K562 (cell line): ENCODE results near the gene KIAA1614. TPM values are rescaled to one million over a fixed set of nuclear protein-coding genes. Genes with fewer than 3 reads are reported as not detected.

Experiments
- ATAC-seq: fragments of 200-7000 bp; cut with Tn5 transposase; 3 replicates; pipeline ENCODE4 v1.9.1; 2020; ENCODE audit warnings: moderate library complexity
- BruUV-seq: library from RNA; stranded (reverse); fragments of 400-500 nt; replicated peaks from 2 replicates; lab custom pipeline; 2021; lab: Mats Ljungman, UMichigan
- CTCF ChIA-PET: fragments of 300-600 bp; formaldehyde crosslinking; extraction: SDS; loops from one replicate; lab custom pipeline; 2021; ENCODE audit warnings: low intra/inter-chr PET ratio; lab: Yijun Ruan, JAX
- POLR2A ChIA-PET: fragments of 300-600, 350-650 bp; sonication (Branson Sonifier 250); formaldehyde crosslinking; extraction: SDS; loops from one replicate; lab custom pipeline; 2021; ENCODE audit warnings: antibody characterized with exemption, inconsistent platforms; lab: Yijun Ruan, JAX
- DNase-seq, 4 experiments: peaks; one replicate each; pipeline versions ENCODE4 v3.0.0 to v3.0.0-alpha.2; 2011 to 2018; ENCODE audit warnings: low spot score in 3 of 4, mixed read lengths in 3 of 4; ENCODE audit errors: extremely low read depth in 1 of 4
- FAIRE-seq: peaks from 2 replicates; lab custom pipeline; 2011; peaks lifted over from hg19 to GRCh38; lab: Jason Lieb, UNC
- H2AFZ ChIP-seq: 2 replicates; pipeline ENCODE4 v1.6.0; 2011; ENCODE audit warnings: low read depth, low read length, control low read depth, inconsistent platforms
- H3K27ac ChIP-seq: fragments of 200-600 bp; 3 replicates; pipeline ENCODE4 v1.8.0; 2011; ENCODE audit warnings: low read depth, mild to moderate bottlenecking, control low read depth, inconsistent platforms, low read length, moderate library complexity, mixed read lengths; ENCODE audit errors: extremely low read depth
- H3K27me3 ChIP-seq, 2 experiments: fragments of 300-600 bp in 1 of 2; 2 replicates in 1 of 2; 3 replicates in 1 of 2; pipeline versions ENCODE4 v1.6.0 to v1.8.0; 2011; ENCODE audit warnings: inconsistent platforms in 2 of 2, low read length in 2 of 2, mild to moderate bottlenecking in 1 of 2, mixed read lengths in 1 of 2, moderate library complexity in 1 of 2; ENCODE audit not compliant: control insufficient read depth in 2 of 2, insufficient read depth in 2 of 2
- H3K36me3 ChIP-seq: fragments of 300-600 bp; 3 replicates; pipeline ENCODE4 v1.8.0; 2011; ENCODE audit warnings: mild to moderate bottlenecking, low read length, inconsistent platforms; ENCODE audit not compliant: control insufficient read depth, insufficient read depth
- H3K4me1 ChIP-seq, 2 experiments: fragments of 200-600 bp in 1 of 2; replicated peaks in 1 of 2; 2 replicates in 1 of 2; 3 replicates in 1 of 2; pipeline versions ENCODE4 v1.5.1 to v1.8.0; 2011; ENCODE audit warnings: inconsistent platforms in 2 of 2, low read length in 2 of 2, mild to moderate bottlenecking in 1 of 2, mixed read lengths in 1 of 2, moderate library complexity in 1 of 2; ENCODE audit not compliant: control insufficient read depth in 2 of 2, insufficient read depth in 2 of 2
- H3K4me2 ChIP-seq: 2 replicates; pipeline ENCODE4 v1.6.1; 2011; ENCODE audit warnings: low read length, control low read depth, inconsistent platforms, mixed read lengths; ENCODE audit not compliant: insufficient read depth
- H3K4me3 ChIP-seq: fragments of 200-600 bp; sonication (generic), shearing (Covaris generic); 2 replicates; pipeline ENCODE4 v1.5.1; 2016; ENCODE audit warnings: control low read depth, inconsistent platforms
- H3K79me2 ChIP-seq: fragments of 200-600 bp; 3 replicates; pipeline ENCODE4 v1.8.0; 2011; ENCODE audit warnings: low read length, inconsistent platforms; ENCODE audit not compliant: control insufficient read depth, insufficient read depth
- H3K9ac ChIP-seq, 2 experiments: 2 replicates each; pipeline versions ENCODE4 v1.6.0 to v1.6.1; 2011; ENCODE audit warnings: low read depth in 2 of 2, low read length in 2 of 2, control low read depth in 1 of 2, inconsistent platforms in 1 of 2, mild to moderate bottlenecking in 1 of 2, mixed read lengths in 1 of 2; ENCODE audit not compliant: insufficient read depth in 1 of 2
- H3K9me1 ChIP-seq: one replicate; pipeline ENCODE4 v1.6.0; 2011; ENCODE audit warnings: inconsistent platforms, mild to moderate bottlenecking, low read length, moderate library complexity; ENCODE audit not compliant: control insufficient read depth, insufficient read depth
- H3K9me3 ChIP-seq: replicated peaks from 2 replicates; pipeline ENCODE4 v1.5.1; 2011; ENCODE audit warnings: low read depth, low read length, inconsistent platforms; ENCODE audit not compliant: control insufficient read depth, insufficient read depth
- H4K20me1 ChIP-seq: replicated peaks from 2 replicates; pipeline ENCODE4 v1.6.1; 2011; ENCODE audit warnings: low read length, inconsistent platforms, mixed read lengths; ENCODE audit not compliant: control insufficient read depth, insufficient read depth
- ZNF77 ChIP-seq: fragments of 250-450 bp; sonication (Bioruptor Pico); IDR thresholded peaks from 2 replicates; pipeline ENCODE4 v1.5.0; 2020
- WGBS: fragments of 100-300 bp; shearing (Covaris generic); methylation state at CpG from one replicate; pipeline ENCODE4 v1.1.6; 2016; ENCODE audit warnings: low coverage, mixed read lengths; ENCODE audit not compliant: insufficient coverage; ENCODE audit errors: missing lambda C conversion rate; 5-methylcytosine and 5-hydroxymethylcytosine counted together
- in situ Hi-C: fragments of 300-500 bp; cut with MboI; formaldehyde crosslinking; loops from 4 replicates; pipeline ENCODE4 v1.15.0; 2018; ENCODE audit warnings: inconsistent platforms, mixed read lengths
- intact Hi-C: fragments of 100-400 bp; cut with micrococcal nuclease; formaldehyde crosslinking; loops from 2 replicates; pipeline ENCODE4 v1.14.2; 2022
- polyA plus RNA-seq, 8 experiments: library from polyadenylated mRNA; depleted of rRNA in 4 of 8; stranded (reverse) in 5 of 8; unstranded in 3 of 8; fragments of >200 nt; fragmentation: Nextera tagmentation in 2 of 8; fragmentation: Illumina TruSeq in 1 of 8; extraction: Ambion mirVana in 2 of 8; extraction: Trizol in 1 of 8; gene quantifications; 2 replicates each; pipeline versions ENCODE4 v1.2.1 to v1.2.3, GENCODE V29; 2011 to 2014; ENCODE audit warnings: inconsistent platforms in 1 of 8, missing spikeins in 1 of 8
- total RNA-seq, 7 experiments: library from RNA; depleted of rRNA in 6 of 7; stranded (reverse); fragments of >200 nt in 6 of 7; fragmentation: Illumina TruSeq in 2 of 7; extraction: Trizol in 2 of 7; gene quantifications; 2 replicates each; pipeline versions ENCODE4 v1.2.1 to v1.2.3, GENCODE V29; 2011 to 2021; ENCODE audit warnings: low replicate concordance in 1 of 7
- TF ChIP-seq, protein P1 (sequence below), 3 experiments: IDR thresholded peaks in 2 of 3; conservative IDR thresholded peaks in 1 of 3; 2 replicates each; pipeline ENCODE4 v1.5.1; 2011 to 2012; ENCODE audit warnings: low read length in 3 of 3, mild to moderate bottlenecking in 3 of 3, control low read depth in 2 of 3, improper control_type of control experiment in 1 of 3, inconsistent platforms in 1 of 3, low read depth in 1 of 3, mixed read lengths in 1 of 3, moderate library complexity in 1 of 3; ENCODE audit not compliant: insufficient read depth in 2 of 3

Gene KIAA1614
- total and polyA plus RNA-seq, 9 of the 15 experiments (the other 6 are each of a cell fraction or from before 2014, with no cell fraction given) = 0.01 to 1.1 (median 0.15) TPM; not detected in 1

DNA sequence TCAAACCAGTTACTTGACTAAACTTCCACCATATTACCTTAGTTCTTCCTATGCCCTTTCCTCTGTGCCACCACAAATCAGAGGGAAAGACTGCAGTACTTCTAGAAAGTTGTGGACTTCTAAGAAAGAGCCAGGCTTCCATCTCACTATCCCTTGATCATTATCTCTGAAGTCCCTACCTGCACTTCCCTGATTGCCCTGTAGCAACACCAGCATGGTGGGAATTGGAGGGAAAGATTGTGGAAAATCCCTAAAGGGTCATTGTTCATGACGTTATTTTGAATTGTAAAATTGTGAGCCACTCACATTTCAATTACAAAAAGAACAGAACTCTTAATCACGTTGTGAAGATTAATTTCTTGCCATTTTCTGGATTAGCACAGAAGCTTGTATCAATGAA, 23.4 kb upstream of the KIAA1614 start:
- FAIRE-seq = no peak
- intact Hi-C loops = no loop called here

More for the DNA sequence above, 23.4 kb upstream of the KIAA1614 start:
- TF ChIP-seq ZNF77 (CRISPR knock-in tag) = no peak
- TF ChIP-seq, protein P1, sequence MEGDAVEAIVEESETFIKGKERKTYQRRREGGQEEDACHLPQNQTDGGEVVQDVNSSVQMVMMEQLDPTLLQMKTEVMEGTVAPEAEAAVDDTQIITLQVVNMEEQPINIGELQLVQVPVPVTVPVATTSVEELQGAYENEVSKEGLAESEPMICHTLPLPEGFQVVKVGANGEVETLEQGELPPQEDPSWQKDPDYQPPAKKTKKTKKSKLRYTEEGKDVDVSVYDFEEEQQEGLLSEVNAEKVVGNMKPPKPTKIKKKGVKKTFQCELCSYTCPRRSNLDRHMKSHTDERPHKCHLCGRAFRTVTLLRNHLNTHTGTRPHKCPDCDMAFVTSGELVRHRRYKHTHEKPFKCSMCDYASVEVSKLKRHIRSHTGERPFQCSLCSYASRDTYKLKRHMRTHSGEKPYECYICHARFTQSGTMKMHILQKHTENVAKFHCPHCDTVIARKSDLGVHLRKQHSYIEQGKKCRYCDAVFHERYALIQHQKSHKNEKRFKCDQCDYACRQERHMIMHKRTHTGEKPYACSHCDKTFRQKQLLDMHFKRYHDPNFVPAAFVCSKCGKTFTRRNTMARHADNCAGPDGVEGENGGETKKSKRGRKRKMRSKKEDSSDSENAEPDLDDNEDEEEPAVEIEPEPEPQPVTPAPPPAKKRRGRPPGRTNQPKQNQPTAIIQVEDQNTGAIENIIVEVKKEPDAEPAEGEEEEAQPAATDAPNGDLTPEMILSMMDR (IDR thresholded peaks at IDR 0.05 in 2 of 3, conservative IDR thresholded peaks at IDR 0.05 in 1 of 3; ENCODE audit: insufficient read depth in 2 of 3, low read depth in 1 of 3, low read length in 3 of 3) = 0 out of 6 replicates have a peak, but pooled peaks of 1 of the 3 experiments have one; percentile 0
- TF ChIP-seq, all 486 proteins: peak for 1
- Histone ChIP-seq H3K27me3 (no peaks in the 10 kb centered on the region), H3K9me1 (no peaks in the 10 kb centered on the region), H3K27ac (no peak overlapping the region), H4K20me1 (no peaks in the 10 kb centered on the region), H3K4me3 (no peak overlapping the region), H3K9ac (no peak overlapping the region), H3K36me3 (peaks cover 12% of the 10 kb centered on the region; the same call in 2 of the 3 replicates), H3K9me3 (no peaks in the 10 kb centered on the region), H2AFZ (no peak overlapping the region), H3K4me2 (no peak overlapping the region), H3K4me1 (no peaks in the 10 kb centered on the region), H3K79me2 (no peaks in the 10 kb centered on the region)
- in situ Hi-C loops = no loop called here
- WGBS = 35% methylated on average over 2 of the region's 2 CpGs
- no peak for DNase-seq
- ChIA-PET CTCF (interaction anchor here (1.1 kb wide), 1 partner anchor 16 kb away, joined by 3 read pairs; no protein-coding TSS in a partner anchor), POLR2A (no interaction called here)
- ATAC-seq = no peak
- BruUV-seq = no TSS peak
